A549 (cell line): ENCODE measurements around the gene FGF19. TPM values are rescaled to one million over a fixed set of nuclear protein-coding genes. Genes with fewer than 3 reads are reported as not detected.

Experiments used
- ATAC-seq, 2 experiments: fragments of 200-7000 bp in 1 of 2; fragments of >200 bp in 1 of 2; cut with Nextera tagmentation in 1 of 2; cut with Tn5 transposase in 1 of 2; 3 replicates each; pipeline versions ENCODE4 v1.8.0 to v1.9.1; 2018 to 2020; ENCODE audit warnings: mild to moderate bottlenecking in 1 of 2, moderate library complexity in 1 of 2
- CTCF ChIA-PET: fragments of 300-600 bp; sonication (Branson Sonifier 250); formaldehyde crosslinking; extraction: SDS; loops from one replicate; lab custom pipeline; 2021; ENCODE audit warnings: antibody characterized with exemption, inconsistent platforms; lab: Yijun Ruan, JAX
- POLR2A ChIA-PET: fragments of 350-600 bp; formaldehyde crosslinking; extraction: SDS; loops from one replicate; lab custom pipeline; 2021; ENCODE audit warnings: antibody characterized with exemption, inconsistent platforms; lab: Yijun Ruan, JAX
- DNase-seq, 2 experiments: peaks; one replicate each; pipeline versions ENCODE4 v3.0.0 to v3.0.0-alpha.2; 2011 to 2016; ENCODE audit warnings: low read depth in 1 of 2, low spot score in 1 of 2
- FAIRE-seq: peaks from 2 replicates; lab custom pipeline; 2011; peaks lifted over from hg19 to GRCh38; lab: Jason Lieb, UNC
- H3K27ac ChIP-seq, 2 experiments: fragments of >200 bp; sonication (Bioruptor Twin); formaldehyde crosslinking; 3 replicates each; pipeline ENCODE4 v1.5.1; 2016 to 2017
- H3K4me1 ChIP-seq: fragments of >200 bp; sonication (Bioruptor Twin); formaldehyde crosslinking; 3 replicates; pipeline ENCODE4 v1.6.1; 2016
- H3K4me2 ChIP-seq: fragments of >200 bp; sonication (Bioruptor Twin); formaldehyde crosslinking; 3 replicates; pipeline ENCODE4 v1.6.1; 2016
- H3K4me3 ChIP-seq: fragments of >200 bp; sonication (Bioruptor Twin); formaldehyde crosslinking; 3 replicates; pipeline ENCODE4 v1.5.1; 2016
- H3K9me3 ChIP-seq: fragments of >200 bp; sonication (Bioruptor Twin); formaldehyde crosslinking; 3 replicates; pipeline ENCODE4 v1.6.1; 2016
- EHMT2 ChIP-seq: fragments of 200-600 bp; sonication (generic); IDR thresholded peaks from 2 replicates; pipeline ENCODE4 v1.6.1; 2016; ENCODE audit warnings: antibody characterized with exemption, low read depth, mild to moderate bottlenecking, moderate library complexity
- EP300 ChIP-seq, 2 experiments: fragments of >200 bp; sonication (Bioruptor Twin); formaldehyde crosslinking; IDR thresholded peaks; 2 replicates in 1 of 2; 3 replicates in 1 of 2; pipeline ENCODE4 v1.6.1; 2016 to 2017
- ESRRA ChIP-seq: fragments of 150-350 bp; IDR thresholded peaks from 2 replicates; pipeline ENCODE4 v1.6.1; 2014; ENCODE audit warnings: mild to moderate bottlenecking, low read length, borderline replicate concordance
- FOSL2 ChIP-seq, 2 experiments: fragments of 450-650 bp in 1 of 2; fragments of >200 bp in 1 of 2; sonication (Bioruptor Twin) in 1 of 2; formaldehyde crosslinking; IDR thresholded peaks; 2 replicates each; pipeline versions ENCODE4 v1.5.0 to v1.6.1; 2016 to 2020; ENCODE audit warnings: mild to moderate bottlenecking in 1 of 2, moderate library complexity in 1 of 2
- GATA3 ChIP-seq: IDR thresholded peaks from 2 replicates; pipeline ENCODE4 v1.6.1; 2012; ENCODE audit warnings: borderline replicate concordance
- HOXB13 ChIP-seq: fragments of 250-450 bp; sonication (Bioruptor Pico); IDR thresholded peaks from 2 replicates; pipeline ENCODE4 v1.5.0; 2020; ENCODE audit warnings: low read depth, mild to moderate bottlenecking, moderate library complexity
- JUN ChIP-seq, 2 experiments: fragments of >200 bp; sonication (Bioruptor Twin); formaldehyde crosslinking; IDR thresholded peaks; 2 replicates in 1 of 2; 3 replicates in 1 of 2; pipeline ENCODE4 v1.6.1; 2016 to 2017
- JUNB ChIP-seq: fragments of >200 bp; sonication (Bioruptor Twin); formaldehyde crosslinking; IDR thresholded peaks from 2 replicates; pipeline ENCODE4 v1.6.1; 2016
- KDM5A ChIP-seq: fragments of 200-600 bp; sonication (generic); IDR thresholded peaks from 2 replicates; pipeline ENCODE4 v1.6.1; 2016; ENCODE audit warnings: antibody characterized with exemption, mild to moderate bottlenecking
- MAZ ChIP-seq: fragments of 150-350 bp; IDR thresholded peaks from 2 replicates; pipeline ENCODE4 v1.6.1; 2014; ENCODE audit warnings: antibody characterized with exemption, low read depth, low read length, borderline replicate concordance
- NFE2L2 ChIP-seq: fragments of 150-350 bp; conservative IDR thresholded peaks from 2 replicates; pipeline ENCODE4 v1.6.1; 2014; ENCODE audit warnings: low read length
- RCOR1 ChIP-seq: fragments of 150-350 bp; IDR thresholded peaks from 2 replicates; pipeline ENCODE4 v1.6.1; 2014; ENCODE audit warnings: antibody characterized with exemption, low read length, low read depth
- TFCP2L1 ChIP-seq: fragments of 250-450 bp; sonication (Bioruptor Pico); IDR thresholded peaks from 2 replicates; pipeline ENCODE4 v1.5.0; 2021; ENCODE audit warnings: mild to moderate bottlenecking
- ZC3H11A ChIP-seq: fragments of 450-650 bp; IDR thresholded peaks from 2 replicates; pipeline ENCODE4 v1.6.1; 2014; ENCODE audit warnings: antibody characterized with exemption, mild to moderate bottlenecking
- ZNF302 ChIP-seq: fragments of 250-450 bp; sonication (Bioruptor Pico); IDR thresholded peaks from 2 replicates; pipeline ENCODE4 v1.9.0; 2021; ENCODE audit warnings: inconsistent platforms, mild to moderate bottlenecking, moderate library complexity
- ZSCAN20 ChIP-seq: fragments of 250-450 bp; sonication (Bioruptor Pico); IDR thresholded peaks from 2 replicates; pipeline ENCODE4 v1.8.0; 2022; ENCODE audit warnings: mild to moderate bottlenecking, moderate library complexity
- WGBS: methylation state at CpG from one replicate; pipeline ENCODE4 v1.1.6; 2017; ENCODE audit errors: missing lambda C conversion rate; 5-methylcytosine and 5-hydroxymethylcytosine counted together
- polyA plus RNA-seq, 4 experiments: library from polyadenylated mRNA; depleted of rRNA in 3 of 4; stranded (reverse); fragments of >200 nt; fragmentation: RNase III in 1 of 4; extraction: RNeasy Plus Mini Kit Qiagen cat#74134 plus additional on column Dnase treatment in 1 of 4; gene quantifications; 2 replicates in 3 of 4; 3 replicates in 1 of 4; pipeline ENCODE4 v1.2.3, GENCODE V29; 2011 to 2017
- TF ChIP-seq, protein P1 (sequence below): fragments of >200 bp; sonication (Bioruptor Twin); formaldehyde crosslinking; IDR thresholded peaks from 2 replicates; pipeline ENCODE4 v1.6.1; 2016
- TF ChIP-seq, protein P2 (sequence below): IDR thresholded peaks from 2 replicates; pipeline ENCODE4 v1.6.1; 2012
- TF ChIP-seq, protein P3 (sequence below): fragments of 200-600 bp; sonication (generic); IDR thresholded peaks from 2 replicates; pipeline ENCODE4 v1.6.1; 2016; ENCODE audit warnings: antibody characterized with exemption, mild to moderate bottlenecking, moderate library complexity

FGF19 gene
- polyA plus RNA-seq, 2 of the 4 experiments (the other 2 are of a cell fraction): 0.05 to 0.31 TPM

DNA sequence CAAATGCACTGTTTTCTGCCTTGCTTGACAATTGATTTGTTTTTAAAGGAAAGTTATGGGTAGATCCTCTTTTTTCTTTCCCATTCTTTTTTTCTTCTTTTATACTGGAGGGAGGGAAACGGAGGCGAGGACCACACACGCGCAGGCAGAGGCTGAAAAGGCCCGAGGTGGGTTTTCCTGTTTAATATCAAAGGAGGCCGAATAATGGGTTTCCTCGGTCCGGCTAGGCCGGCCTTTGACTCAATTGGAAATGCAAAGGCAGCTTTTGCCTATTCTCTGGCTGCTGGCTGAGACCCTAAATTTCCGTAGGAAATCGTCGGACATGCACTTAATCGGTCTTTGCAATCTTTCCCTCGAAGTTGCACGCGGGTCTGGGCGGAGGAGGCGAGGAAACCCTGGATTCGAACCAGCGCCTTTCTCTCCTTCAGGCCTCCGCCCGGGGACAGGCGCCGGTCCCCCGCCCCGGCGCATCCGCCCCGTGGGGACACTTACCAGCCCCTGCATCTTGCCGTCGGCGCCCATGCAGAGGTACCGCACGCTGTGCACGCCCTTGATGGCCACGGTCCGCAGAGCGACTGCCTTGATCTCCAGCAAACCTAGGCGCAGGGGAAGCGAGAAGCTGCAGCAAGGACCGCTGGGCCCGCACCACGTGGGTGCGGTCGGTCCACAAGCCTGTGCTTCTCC lies 911 bp downstream of the FGF19 start:
- Histone ChIP-seq H3K4me1 (peaks cover 14% of the 10 kb centered on the region), H3K4me3 (no peak overlapping the region), H3K27ac (no peak overlapping the region)
- ChIA-PET CTCF (interaction anchor here (1.1 to 8.3 kb wide), 5 partner anchors 12 to 207 kb away, joined by 3 to 120 read pairs (median 12); no protein-coding TSS in a partner anchor), POLR2A (no interaction called here)
- FAIRE-seq (no peak), DNase-seq (no peak)
- WGBS: 93% methylated on average over 44 of the region's 45 CpGs
- TF ChIP-seq KDM5A: no peak
- TF ChIP-seq, protein P1, sequence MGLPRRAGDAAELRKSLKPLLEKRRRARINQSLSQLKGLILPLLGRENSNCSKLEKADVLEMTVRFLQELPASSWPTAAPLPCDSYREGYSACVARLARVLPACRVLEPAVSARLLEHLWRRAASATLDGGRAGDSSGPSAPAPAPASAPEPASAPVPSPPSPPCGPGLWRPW: no peak
- no peak for TF ChIP-seq ZSCAN20
- TF ChIP-seq NFE2L2: no peak
- no peak for TF ChIP-seq GATA3
- TF ChIP-seq, protein P2, sequence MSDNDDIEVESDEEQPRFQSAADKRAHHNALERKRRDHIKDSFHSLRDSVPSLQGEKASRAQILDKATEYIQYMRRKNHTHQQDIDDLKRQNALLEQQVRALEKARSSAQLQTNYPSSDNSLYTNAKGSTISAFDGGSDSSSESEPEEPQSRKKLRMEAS: no peak
- no peak for TF ChIP-seq ZC3H11A
- TF ChIP-seq MAZ: no peak
- TF ChIP-seq RCOR1: no peak
- TF ChIP-seq JUN (IDR thresholded peaks at IDR 0.05): no peak
- TF ChIP-seq ZNF302 (CRISPR knock-in tag): no peak
- no peak for TF ChIP-seq FOSL2 (IDR thresholded peaks at IDR 0.05)
- TF ChIP-seq FOSL2 (CRISPR knock-in tag; IDR thresholded peaks at IDR 0.05): no peak
- no peak for TF ChIP-seq JUNB
- TF ChIP-seq ESRRA: no peak
- TF ChIP-seq, protein P3, sequence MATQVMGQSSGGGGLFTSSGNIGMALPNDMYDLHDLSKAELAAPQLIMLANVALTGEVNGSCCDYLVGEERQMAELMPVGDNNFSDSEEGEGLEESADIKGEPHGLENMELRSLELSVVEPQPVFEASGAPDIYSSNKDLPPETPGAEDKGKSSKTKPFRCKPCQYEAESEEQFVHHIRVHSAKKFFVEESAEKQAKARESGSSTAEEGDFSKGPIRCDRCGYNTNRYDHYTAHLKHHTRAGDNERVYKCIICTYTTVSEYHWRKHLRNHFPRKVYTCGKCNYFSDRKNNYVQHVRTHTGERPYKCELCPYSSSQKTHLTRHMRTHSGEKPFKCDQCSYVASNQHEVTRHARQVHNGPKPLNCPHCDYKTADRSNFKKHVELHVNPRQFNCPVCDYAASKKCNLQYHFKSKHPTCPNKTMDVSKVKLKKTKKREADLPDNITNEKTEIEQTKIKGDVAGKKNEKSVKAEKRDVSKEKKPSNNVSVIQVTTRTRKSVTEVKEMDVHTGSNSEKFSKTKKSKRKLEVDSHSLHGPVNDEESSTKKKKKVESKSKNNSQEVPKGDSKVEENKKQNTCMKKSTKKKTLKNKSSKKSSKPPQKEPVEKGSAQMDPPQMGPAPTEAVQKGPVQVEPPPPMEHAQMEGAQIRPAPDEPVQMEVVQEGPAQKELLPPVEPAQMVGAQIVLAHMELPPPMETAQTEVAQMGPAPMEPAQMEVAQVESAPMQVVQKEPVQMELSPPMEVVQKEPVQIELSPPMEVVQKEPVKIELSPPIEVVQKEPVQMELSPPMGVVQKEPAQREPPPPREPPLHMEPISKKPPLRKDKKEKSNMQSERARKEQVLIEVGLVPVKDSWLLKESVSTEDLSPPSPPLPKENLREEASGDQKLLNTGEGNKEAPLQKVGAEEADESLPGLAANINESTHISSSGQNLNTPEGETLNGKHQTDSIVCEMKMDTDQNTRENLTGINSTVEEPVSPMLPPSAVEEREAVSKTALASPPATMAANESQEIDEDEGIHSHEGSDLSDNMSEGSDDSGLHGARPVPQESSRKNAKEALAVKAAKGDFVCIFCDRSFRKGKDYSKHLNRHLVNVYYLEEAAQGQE: no peak
- TF ChIP-seq EP300 (IDR thresholded peaks at IDR 0.05): no peak
- no peak for TF ChIP-seq TFCP2L1 (CRISPR knock-in tag)
- TF ChIP-seq, all 56 proteins: peak for 0
- H3K9me3 ChIP-seq: no peaks in the 10 kb centered on the region
- no peak overlapping the region; the same call in 2 of the 3 replicates for H3K4me2 ChIP-seq
- no peak for ATAC-seq

DNA sequence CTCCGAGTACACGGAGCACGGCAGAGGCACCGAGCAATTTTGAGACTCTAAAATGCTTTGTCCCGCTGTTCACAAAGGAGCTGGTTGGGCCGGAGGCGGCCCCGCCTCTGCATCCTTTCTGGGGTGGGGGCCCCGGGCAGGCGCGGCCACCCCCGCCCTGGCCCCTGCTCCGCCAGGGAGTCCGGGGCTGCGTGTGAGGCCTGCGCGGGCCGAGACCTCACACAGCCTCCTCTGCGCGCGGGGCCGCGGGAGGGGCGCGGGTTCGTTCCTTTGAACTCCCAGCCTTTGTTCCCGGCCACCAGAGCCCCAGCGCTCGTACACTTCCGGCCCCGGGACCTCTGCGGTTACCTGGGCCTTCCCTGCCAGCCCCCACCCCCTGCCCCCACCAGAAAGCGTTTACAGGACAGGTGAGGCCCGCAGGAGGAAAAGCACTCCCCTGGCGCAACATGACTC lies 1.6 kb downstream of the FGF19 start:
- H3K4me1 ChIP-seq: peaks cover 14% of the 10 kb centered on the region
- 93% methylated on average over 34 of the region's 35 CpGs for WGBS
- no peak overlapping the region for H3K4me3 ChIP-seq
- FAIRE-seq (no peak), ATAC-seq (no peak), DNase-seq (no peak)
- no peak overlapping the region for H3K27ac ChIP-seq
- ChIA-PET CTCF (interaction anchor here (1.1 to 2.0 kb wide), 4 partner anchors 11 to 494 kb away, joined by 3 to 7 read pairs (median 4); no protein-coding TSS in a partner anchor), POLR2A (no interaction called here)
- no peak for TF ChIP-seq EHMT2
- TF ChIP-seq HOXB13 (CRISPR knock-in tag): no peak
- no peaks in the 10 kb centered on the region for H3K9me3 ChIP-seq
- no peak overlapping the region for H3K4me2 ChIP-seq
